Endodermal cell (in vitro differentiated cells): ENCODE results near the gene SMARCA4. TPM values are rescaled to one million over a fixed set of nuclear protein-coding genes. Genes with fewer than 3 reads are reported as not detected.
"Not testable (repeated sequence)": the region's sequence is repeated elsewhere in the genome, so short reads cannot be mapped to it uniquely, and the experiment has no call there.

Experiments
- DNase-seq: peaks from one replicate; pipeline ENCODE4 v3.0.0-alpha.2; 2017
- H3K27ac ChIP-seq: 2 replicates; pipeline ENCODE4 v1.5.1; 2013; ENCODE audit warnings: mild to moderate bottlenecking, low read depth, low read length, moderate library complexity
- H3K27me3 ChIP-seq: 2 replicates; pipeline ENCODE4 v1.6.1; 2013; ENCODE audit warnings: mild to moderate bottlenecking, low read length, moderate library complexity; ENCODE audit not compliant: insufficient read depth, control insufficient read depth, poor library complexity, severe bottlenecking
- H3K36me3 ChIP-seq: 2 replicates; pipeline ENCODE4 v1.7.0; 2013; ENCODE audit warnings: mild to moderate bottlenecking, low read length, moderate library complexity; ENCODE audit not compliant: control insufficient read depth, insufficient read depth
- H3K4me1 ChIP-seq: one replicate; pipeline ENCODE4 v1.7.0; 2013; ENCODE audit warnings: low read length; ENCODE audit not compliant: control insufficient read depth, insufficient read depth
- H3K4me3 ChIP-seq: 2 replicates; pipeline ENCODE4 v1.5.1; 2013; ENCODE audit warnings: mild to moderate bottlenecking, low read length, moderate library complexity
- H3K9ac ChIP-seq: 2 replicates; pipeline ENCODE4 v1.6.1; 2013; ENCODE audit warnings: mild to moderate bottlenecking, low read length, moderate library complexity; ENCODE audit not compliant: poor library complexity, severe bottlenecking; ENCODE audit errors: extremely low read depth
- H3K9me3 ChIP-seq: 2 replicates; pipeline ENCODE4 v1.6.1; 2013; ENCODE audit warnings: mild to moderate bottlenecking, low read length, moderate library complexity; ENCODE audit not compliant: control insufficient read depth
- H3K27ac Mint-ChIP-seq: 2 replicates; pipeline ENCODE4 v1.8.0; 2020; ENCODE audit warnings: mixed read lengths
- H3K27me3 Mint-ChIP-seq: 2 replicates; pipeline ENCODE4 v1.8.0; 2021; ENCODE audit warnings: mild to moderate bottlenecking, mixed read lengths; ENCODE audit not compliant: insufficient read depth
- H3K36me3 Mint-ChIP-seq: 2 replicates; pipeline ENCODE4 v1.8.0; 2020; ENCODE audit warnings: low read depth, mixed read lengths
- H3K4me1 Mint-ChIP-seq: 2 replicates; pipeline ENCODE4 v1.8.0; 2020; ENCODE audit warnings: mixed read lengths
- H3K4me3 Mint-ChIP-seq: 2 replicates; pipeline ENCODE4 v1.8.0; 2020; ENCODE audit warnings: mild to moderate bottlenecking, moderate library complexity, mixed read lengths
- H3K9me3 Mint-ChIP-seq: 2 replicates; pipeline ENCODE4 v1.8.0; 2020; ENCODE audit warnings: mild to moderate bottlenecking, mixed read lengths
- CTCF ChIP-seq: fragments of 200-600 bp; sonication (generic); conservative IDR thresholded peaks from 2 replicates; pipeline ENCODE4 v1.5.0; 2021; ENCODE audit warnings: antibody characterized with exemption, mild to moderate bottlenecking
- WGBS, 2 experiments: methylation state at CpG; one replicate each; pipeline versions ENCODE4 v1.1.5 to v1.1.7; 2013; ENCODE audit warnings: missing lambda C conversion rate in 2 of 2, mixed read lengths in 1 of 2; ENCODE audit not compliant: insufficient coverage in 1 of 2, insufficient read length in 1 of 2; 5-methylcytosine and 5-hydroxymethylcytosine counted together
- total RNA-seq, 2 donors: library from RNA; stranded (reverse); fragmentation: NEBNext Ultra II Directional in 1 of 2; extraction: Animal tissue kit (Norgen Biotek cat#: 25700) in 1 of 2; gene quantifications; 2 replicates in 1 of 2; 3 replicates in 1 of 2; pipeline ENCODE4 v1.2.1, GENCODE V29; 2021

SMARCA4 gene
- total RNA-seq, 2 donors from 2014 or later, result 290 to 292 TPM

DNA sequence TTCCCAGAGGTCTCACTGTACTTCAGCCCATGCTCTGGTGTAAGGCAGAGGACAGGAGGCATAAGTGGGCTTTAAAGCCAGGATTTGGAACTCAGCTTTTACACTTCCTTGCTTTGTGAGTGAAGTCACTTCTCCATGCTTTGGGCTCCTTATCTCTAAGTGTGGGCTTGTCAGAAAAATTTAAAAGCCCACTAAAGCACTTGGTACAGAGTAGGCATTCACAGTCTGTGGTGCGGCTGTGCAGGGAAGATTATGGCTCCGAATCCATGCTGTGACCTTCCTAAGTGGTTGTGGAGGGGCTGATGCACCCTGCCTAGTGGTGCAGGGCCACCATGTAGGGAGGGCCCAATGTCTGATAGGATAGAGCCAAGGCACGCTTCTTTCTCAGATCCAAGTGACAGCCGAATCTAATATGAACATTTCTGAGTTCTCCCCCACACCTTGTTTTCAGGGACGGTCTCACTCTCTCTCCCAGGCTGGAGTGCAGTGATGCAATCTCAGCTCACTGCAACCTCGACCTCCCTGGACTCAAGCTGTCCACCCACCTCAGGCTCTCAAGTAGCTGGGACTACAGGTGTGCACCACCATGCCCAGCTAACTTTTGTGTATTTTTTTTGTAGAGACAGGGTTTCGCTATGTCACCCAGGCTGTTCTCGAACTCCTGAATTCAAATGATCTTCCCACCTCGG lies 25.3 kb upstream of the SMARCA4 start:
- Histone ChIP-seq H3K4me3 (no peak overlapping the region), H3K36me3 (peaks cover 17% of the 10 kb centered on the region), H3K9me3 (no peaks in the 10 kb centered on the region), H3K27ac (no peak overlapping the region), H3K9ac (no peak overlapping the region), H3K27me3 (no peaks in the 10 kb centered on the region), H3K4me1 (peaks cover 4% of the 10 kb centered on the region)
- peaks cover 11% of the 10 kb centered on the region for H3K36me3 Mint-ChIP-seq
- 92 to 95% methylated on average over 9 of the region's 9 CpGs for WGBS, 2 experiments
- no peaks in the 10 kb centered on the region for H3K27me3 Mint-ChIP-seq
- no peak overlapping the region for H3K4me3 Mint-ChIP-seq
- H3K4me1 Mint-ChIP-seq, result peaks cover 10% of the 10 kb centered on the region
- no peaks in the 10 kb centered on the region for H3K9me3 Mint-ChIP-seq
- H3K27ac Mint-ChIP-seq, result no peak overlapping the region
- TF ChIP-seq CTCF, result no peak
- DNase-seq, result no peak

GRCh38 chr19:10936661-10937084 lies 24.2 kb upstream of the SMARCA4 start:
- Histone ChIP-seq H3K4me1 (peaks cover 4% of the 10 kb centered on the region), H3K27me3 (no peaks in the 10 kb centered on the region), H3K4me3 (no peak overlapping the region), H3K36me3 (peaks cover 12% of the 10 kb centered on the region), H3K9me3 (no peaks in the 10 kb centered on the region), H3K27ac (no peak overlapping the region), H3K9ac (no peak overlapping the region)
- TF ChIP-seq CTCF, result peak; percentile 77
- Mint-ChIP-seq H3K9me3 (no peaks in the 10 kb centered on the region), H3K27me3 (no peaks in the 10 kb centered on the region), H3K4me1 (peaks cover 10% of the 10 kb centered on the region), H3K36me3 (peaks cover 7% of the 10 kb centered on the region), H3K27ac (peak overlapping the region; percentile 83), H3K4me3 (no peak overlapping the region)
- peak; percentile 84 for DNase-seq
- WGBS, 2 experiments, result 0 to 17% methylated on average over 3 to 11 of the region's 11 CpGs

DNA sequence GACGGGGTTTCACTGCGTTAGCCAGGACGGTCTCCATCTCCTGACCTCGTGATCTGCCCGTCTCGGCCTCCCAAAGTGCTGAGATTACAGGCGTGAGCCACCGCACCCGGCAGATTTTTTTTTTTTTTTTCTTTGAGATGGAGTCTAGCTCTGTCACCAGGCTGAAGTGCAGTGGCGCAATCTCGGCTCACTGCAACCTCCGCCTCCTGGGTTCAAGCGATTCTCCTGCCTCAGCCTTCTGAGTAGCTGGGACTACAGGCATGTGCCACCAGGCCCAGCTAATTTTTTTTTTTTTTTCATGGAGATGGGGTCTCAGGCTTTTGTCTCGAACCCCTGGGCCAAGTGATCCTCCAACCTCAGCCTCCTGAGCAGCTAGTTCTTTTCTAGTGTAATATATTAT lies 19.2 kb upstream of the SMARCA4 start:
- H3K36me3 ChIP-seq, H3K9me3 ChIP-seq, H3K27me3 Mint-ChIP-seq: not testable (repeated sequence)

GRCh38 chr19:10943412-10943811 lies 17.4 kb upstream of the SMARCA4 start:
- WGBS, 2 experiments, result 95 to 98% methylated on average over 4 of the region's 4 CpGs
- not testable (repeated sequence) for H3K36me3 Mint-ChIP-seq, H3K4me3 ChIP-seq, H3K9me3 Mint-ChIP-seq, H3K36me3 ChIP-seq, H3K9ac ChIP-seq, H3K4me3 Mint-ChIP-seq, H3K4me1 ChIP-seq, H3K9me3 ChIP-seq, H3K27me3 Mint-ChIP-seq, H3K27me3 ChIP-seq, H3K27ac Mint-ChIP-seq, DNase-seq, H3K27ac ChIP-seq
- peaks cover 11% of the 10 kb centered on the region for H3K4me1 Mint-ChIP-seq

More for the DNA sequence above, 19.2 kb upstream of the SMARCA4 start:
- H3K4me3 ChIP-seq, H3K27ac Mint-ChIP-seq, H3K4me1 ChIP-seq, H3K9me3 Mint-ChIP-seq, H3K9ac ChIP-seq, DNase-seq, H3K4me3 Mint-ChIP-seq, H3K27me3 ChIP-seq, H3K27ac ChIP-seq, H3K36me3 Mint-ChIP-seq: not testable (repeated sequence)
- peaks cover 13% of the 10 kb centered on the region for H3K4me1 Mint-ChIP-seq
- WGBS, 2 experiments, result 79 to 93% methylated on average over 7 to 14 of the region's 14 CpGs
